Keratinocyte (primary cell): Measurements from ENCODE around the gene B3GAT1. TPM values are rescaled to one million over a fixed set of nuclear protein-coding genes. Genes with fewer than 3 reads are reported as not detected.

ENCODE experiments used
- DNase-seq: peaks from one replicate; pipeline ENCODE4 v3.0.0-alpha.2; 2011; ENCODE audit warnings: low read depth, missing footprints, low spot score
- FAIRE-seq: peaks from 2 replicates; lab custom pipeline; 2011; peaks lifted over from hg19 to GRCh38; lab: Jason Lieb, UNC
- H2AFZ ChIP-seq: 2 replicates; pipeline ENCODE4 v1.6.0; 2012; ENCODE audit warnings: low read length, control low read depth, inconsistent platforms; ENCODE audit not compliant: control insufficient read depth
- H3K27ac ChIP-seq: 2 replicates; pipeline ENCODE4 v1.5.1; 2011; ENCODE audit warnings: low read length; ENCODE audit not compliant: control insufficient read depth, insufficient read depth
- H3K27me3 ChIP-seq: 3 replicates; pipeline ENCODE4 v1.6.0; 2011; ENCODE audit warnings: low read length; ENCODE audit not compliant: control insufficient read depth, insufficient read depth; ENCODE audit errors: extremely low read depth
- H3K36me3 ChIP-seq, 2 experiments: 2 replicates in 1 of 2; 3 replicates in 1 of 2; pipeline ENCODE4 v1.5.1; 2011; ENCODE audit warnings: low read length in 2 of 2, mild to moderate bottlenecking in 1 of 2; ENCODE audit not compliant: control insufficient read depth in 2 of 2, insufficient read depth in 2 of 2; ENCODE audit errors: extremely low read depth in 1 of 2
- H3K4me1 ChIP-seq: 3 replicates; pipeline ENCODE4 v1.5.1; 2011; ENCODE audit warnings: low read length; ENCODE audit not compliant: control insufficient read depth, insufficient read depth; ENCODE audit errors: extremely low read depth
- H3K4me2 ChIP-seq: 3 replicates; pipeline ENCODE4 v1.6.0; 2011; ENCODE audit warnings: low read depth, low read length; ENCODE audit not compliant: control insufficient read depth, insufficient read depth; ENCODE audit errors: extremely low read depth
- H3K4me3 ChIP-seq, 3 experiments: fragments of 200-600 bp in 1 of 3; sonication (generic) in 1 of 3; 2 replicates in 2 of 3; 3 replicates in 1 of 3; pipeline ENCODE4 v1.5.1; 2011 to 2016; ENCODE audit warnings: low read length in 3 of 3, mild to moderate bottlenecking in 3 of 3, control low read depth in 2 of 3, inconsistent platforms in 1 of 3, low read depth in 1 of 3, mixed read lengths in 1 of 3, mixed run types in 1 of 3, moderate library complexity in 1 of 3; ENCODE audit not compliant: control insufficient read depth in 2 of 3, insufficient read depth in 2 of 3; ENCODE audit errors: extremely low read depth in 1 of 3
- H3K79me2 ChIP-seq: 2 replicates; pipeline ENCODE4 v1.6.0; 2012; ENCODE audit warnings: low read length; ENCODE audit not compliant: control insufficient read depth, insufficient read depth
- H3K9ac ChIP-seq: 3 replicates; pipeline ENCODE4 v1.6.0; 2011; ENCODE audit warnings: low read length; ENCODE audit not compliant: control insufficient read depth, insufficient read depth; ENCODE audit errors: extremely low read depth
- H3K9me1 ChIP-seq: 3 replicates; pipeline ENCODE4 v1.6.0; 2011; ENCODE audit warnings: low read length; ENCODE audit not compliant: control insufficient read depth, insufficient read depth; ENCODE audit errors: extremely low read depth
- H3K9me3 ChIP-seq: 2 replicates; pipeline ENCODE4 v1.5.1; 2012; ENCODE audit warnings: low read depth, low read length; ENCODE audit not compliant: control insufficient read depth
- H4K20me1 ChIP-seq: 3 replicates; pipeline ENCODE4 v1.6.0; 2011; ENCODE audit warnings: low read length; ENCODE audit not compliant: control insufficient read depth, insufficient read depth; ENCODE audit errors: extremely low read depth
- EZH2 ChIP-seq: IDR thresholded peaks from one replicate; pipeline ENCODE4 v1.6.1; 2012; ENCODE audit warnings: inconsistent platforms, mild to moderate bottlenecking, low read length, moderate library complexity
- dilution Hi-C: fragments of 300-500 bp; cut with MboI; formaldehyde crosslinking; loops from one replicate; pipeline ENCODE4 v1.7.0; 2020; ENCODE audit warnings: low sequenced_read_pairs; ENCODE audit not compliant: extremely low pct_ligation_motif_present
- polyA plus RNA-seq, 5 experiments: library from polyadenylated mRNA; depleted of rRNA in 3 of 5; stranded (reverse) in 3 of 5; stranded (forward) in 1 of 5; unstranded in 1 of 5; fragments of >200 nt; gene quantifications; 1 replicate in 1 of 5; 2 replicates in 3 of 5; 3 replicates in 1 of 5; pipeline versions ENCODE4 v1.2.1 to v1.2.3, GENCODE V29; 2011 to 2012; ENCODE audit warnings: missing spikeins in 2 of 5, low read depth in 1 of 5, low replicate concordance in 1 of 5
- TF ChIP-seq, protein P1 (sequence below), 3 experiments: IDR thresholded peaks in 1 of 3; conservative IDR thresholded peaks in 1 of 3; optimal IDR thresholded peaks in 1 of 3; 2 replicates in 2 of 3; 3 replicates in 1 of 3; pipeline versions ENCODE3 to v1.5.1; 2011; ENCODE audit warnings: low read length in 3 of 3, mild to moderate bottlenecking in 3 of 3, moderate library complexity in 2 of 3, control low read depth in 1 of 3, inconsistent platforms in 1 of 3; ENCODE audit not compliant: insufficient read depth in 2 of 3; ENCODE audit errors: extremely low read depth in 1 of 3

Gene B3GAT1
- polyA plus RNA-seq, 1 donor (not counting 4 experiments of a cell fraction or from before 2014, with no cell fraction given): 0.04 TPM

DNA sequence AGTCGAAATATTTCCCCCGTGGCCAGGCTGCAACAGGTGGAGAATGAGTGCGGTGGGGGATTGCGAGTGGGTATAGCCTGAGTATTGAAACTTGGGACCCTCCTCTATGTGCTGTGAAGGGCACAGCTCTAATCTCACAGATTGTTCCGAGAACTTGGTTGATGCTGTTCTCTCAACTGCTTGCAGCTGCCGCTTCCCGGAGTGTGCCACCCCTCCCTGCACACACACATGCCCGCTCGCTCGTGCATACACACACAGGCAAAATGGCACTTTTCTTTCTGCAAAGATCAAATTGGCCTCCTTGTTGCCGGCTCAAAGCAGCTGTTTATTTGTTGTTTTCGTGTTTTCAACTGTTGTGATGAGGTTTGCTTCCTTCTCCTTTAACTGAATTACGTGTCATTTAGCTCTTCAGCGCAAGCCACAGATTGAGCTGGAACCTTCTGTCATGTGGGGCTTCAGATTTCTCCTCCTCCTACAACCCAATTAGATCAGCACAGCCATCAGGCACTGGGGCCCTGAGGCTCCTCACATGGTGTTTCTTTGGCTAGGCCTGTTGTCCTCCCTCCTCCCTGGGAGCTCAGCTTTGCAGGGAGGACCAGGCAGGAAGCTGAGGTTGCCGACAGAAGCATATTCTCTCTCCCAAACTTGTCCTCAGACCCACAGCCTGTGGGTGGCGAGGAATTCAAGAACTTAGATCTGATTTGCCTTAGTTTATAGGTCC lies 13.9 kb upstream of the B3GAT1 start:
- Histone ChIP-seq H3K9me1 (no peaks in the 10 kb centered on the region), H3K4me3 (no peak overlapping the region), H4K20me1 (no peaks in the 10 kb centered on the region), H3K9ac (no peak overlapping the region), H3K27me3 (no peaks in the 10 kb centered on the region), H3K4me2 (no peak overlapping the region), H3K36me3 (no peaks in the 10 kb centered on the region), H3K4me1 (no peaks in the 10 kb centered on the region), H3K27ac (no peak overlapping the region), H3K79me2 (no peaks in the 10 kb centered on the region), H2AFZ (no peak overlapping the region), H3K9me3 (no peaks in the 10 kb centered on the region)
- dilution Hi-C loops: no loop called here
- no peak for TF ChIP-seq EZH2
- TF ChIP-seq, protein P1, sequence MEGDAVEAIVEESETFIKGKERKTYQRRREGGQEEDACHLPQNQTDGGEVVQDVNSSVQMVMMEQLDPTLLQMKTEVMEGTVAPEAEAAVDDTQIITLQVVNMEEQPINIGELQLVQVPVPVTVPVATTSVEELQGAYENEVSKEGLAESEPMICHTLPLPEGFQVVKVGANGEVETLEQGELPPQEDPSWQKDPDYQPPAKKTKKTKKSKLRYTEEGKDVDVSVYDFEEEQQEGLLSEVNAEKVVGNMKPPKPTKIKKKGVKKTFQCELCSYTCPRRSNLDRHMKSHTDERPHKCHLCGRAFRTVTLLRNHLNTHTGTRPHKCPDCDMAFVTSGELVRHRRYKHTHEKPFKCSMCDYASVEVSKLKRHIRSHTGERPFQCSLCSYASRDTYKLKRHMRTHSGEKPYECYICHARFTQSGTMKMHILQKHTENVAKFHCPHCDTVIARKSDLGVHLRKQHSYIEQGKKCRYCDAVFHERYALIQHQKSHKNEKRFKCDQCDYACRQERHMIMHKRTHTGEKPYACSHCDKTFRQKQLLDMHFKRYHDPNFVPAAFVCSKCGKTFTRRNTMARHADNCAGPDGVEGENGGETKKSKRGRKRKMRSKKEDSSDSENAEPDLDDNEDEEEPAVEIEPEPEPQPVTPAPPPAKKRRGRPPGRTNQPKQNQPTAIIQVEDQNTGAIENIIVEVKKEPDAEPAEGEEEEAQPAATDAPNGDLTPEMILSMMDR (optimal IDR thresholded peaks at IDR 0.05 in 1 of 3, IDR thresholded peaks at IDR 0.05 in 1 of 3, conservative IDR thresholded peaks at IDR 0.05 in 1 of 3; ENCODE audit: extremely low read depth in 1 of 3, insufficient read depth in 2 of 3, low read length in 3 of 3): no peak
- DNase-seq (no peak), FAIRE-seq (no peak)

DNA sequence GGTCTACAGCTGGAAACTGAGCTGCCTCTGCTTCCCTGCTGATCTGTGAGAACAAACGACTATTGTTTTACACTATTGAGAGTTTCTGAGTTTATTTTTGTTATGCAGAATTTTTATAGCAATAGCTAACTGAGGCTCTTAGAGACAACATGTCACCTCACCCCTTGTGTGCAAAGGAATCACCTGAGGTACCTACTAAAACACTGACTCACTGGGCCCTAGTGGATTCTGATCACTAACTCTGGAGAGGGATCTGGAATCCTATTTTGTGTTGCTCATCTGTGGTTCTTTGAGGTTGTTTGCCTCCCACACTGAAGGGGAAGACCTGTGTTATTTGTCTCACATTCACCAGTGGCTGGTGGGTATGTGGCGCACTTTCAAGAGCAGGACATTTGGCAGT lies 13.4 kb upstream of the B3GAT1 start:
- no peak for FAIRE-seq
- Histone ChIP-seq H3K27ac (no peak overlapping the region), H3K4me3 (no peak overlapping the region), H2AFZ (no peak overlapping the region), H3K9me3 (no peaks in the 10 kb centered on the region), H3K79me2 (no peaks in the 10 kb centered on the region), H3K9me1 (no peaks in the 10 kb centered on the region), H3K36me3 (no peaks in the 10 kb centered on the region), H3K4me2 (no peak overlapping the region), H3K9ac (no peak overlapping the region), H3K27me3 (no peaks in the 10 kb centered on the region), H4K20me1 (no peaks in the 10 kb centered on the region), H3K4me1 (no peaks in the 10 kb centered on the region)
- no peak for TF ChIP-seq EZH2
- TF ChIP-seq, protein P1 (optimal IDR thresholded peaks at IDR 0.05 in 1 of 3, IDR thresholded peaks at IDR 0.05 in 1 of 3, conservative IDR thresholded peaks at IDR 0.05 in 1 of 3; ENCODE audit: extremely low read depth in 1 of 3, insufficient read depth in 2 of 3, low read length in 3 of 3): no peak
- DNase-seq: no peak
- dilution Hi-C loops: no loop called here
